NCI-H1105 treated with DMSO at 0.1 percent for 48 hours (cell line): Measurements from ENCODE around the gene HSH2D.
"Not testable (repeated sequence)": the region's sequence is repeated elsewhere in the genome, so short reads cannot be mapped to it uniquely, and the experiment has no call there.

Source experiments
- DNase-seq: peaks from one replicate; lab custom pipeline; 2025; lab: John Stamatoyannopoulos, UW

HSH2D gene

DNA sequence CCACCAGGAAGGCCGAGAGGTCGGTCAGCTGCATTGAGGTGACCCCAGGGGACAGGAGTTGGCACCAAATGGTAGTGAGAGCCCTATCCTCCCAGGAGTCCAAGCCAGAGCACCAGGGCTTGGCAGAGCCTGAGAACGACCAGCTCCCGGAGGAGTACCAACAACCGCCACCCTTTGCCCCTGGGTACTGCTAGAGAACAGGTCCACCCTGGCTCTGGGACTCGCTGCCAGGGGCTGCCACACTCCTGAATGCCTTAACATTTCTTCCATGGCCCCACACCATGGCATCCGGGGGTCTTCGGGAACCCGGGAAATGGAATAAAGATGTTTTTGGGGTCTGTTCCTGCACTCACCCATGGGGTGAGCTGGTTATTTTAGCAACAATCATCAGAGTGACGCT lies 14.1 kb downstream of the HSH2D start:
- DNase-seq, result no peak

DNA sequence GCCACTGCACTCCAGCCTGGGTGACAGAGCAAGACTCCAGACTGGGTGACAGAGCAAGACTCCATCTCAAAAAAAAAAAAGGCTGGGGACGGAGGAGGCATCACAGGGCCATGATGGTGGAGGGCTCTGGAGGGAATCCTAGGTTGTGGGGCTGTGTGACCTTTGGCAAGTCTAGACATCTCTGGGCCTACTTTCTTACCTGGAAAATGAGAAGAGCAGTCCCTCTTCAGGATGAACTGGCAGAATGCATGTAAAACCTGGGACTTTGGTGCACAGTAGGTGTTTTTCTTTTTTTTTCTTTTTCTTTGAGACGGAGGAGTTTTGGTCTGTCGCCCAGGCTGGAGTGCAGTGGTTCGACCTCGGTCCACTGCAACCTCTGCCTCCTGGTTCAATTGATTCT lies 16.2 kb downstream of the HSH2D start:
- no peak for DNase-seq

DNA sequence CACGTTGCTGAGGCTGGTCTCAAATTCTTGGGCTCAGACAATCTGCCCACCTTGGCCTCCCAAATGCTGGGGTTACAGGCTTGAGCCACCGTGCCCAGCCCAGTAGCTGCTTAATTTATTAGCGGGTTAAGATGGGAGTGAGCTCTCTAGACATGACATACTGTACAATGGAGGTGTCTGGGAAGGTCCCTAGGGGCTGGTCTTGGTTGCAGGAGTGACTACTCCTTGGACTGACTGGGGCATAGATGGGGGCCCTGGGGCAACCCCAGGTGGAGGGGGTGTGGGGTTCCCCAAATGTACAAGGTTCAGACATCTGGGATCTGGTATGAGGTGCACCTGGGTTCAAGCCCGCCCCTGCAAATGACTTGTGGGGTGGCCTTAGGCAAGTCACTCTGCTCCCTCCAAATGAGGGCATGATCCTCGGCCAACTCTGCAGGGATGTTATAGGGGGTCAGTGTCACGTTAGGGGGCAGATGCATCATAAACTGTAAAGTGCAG lies 17.0 kb downstream of the HSH2D start:
- DNase-seq, result no peak

DNA sequence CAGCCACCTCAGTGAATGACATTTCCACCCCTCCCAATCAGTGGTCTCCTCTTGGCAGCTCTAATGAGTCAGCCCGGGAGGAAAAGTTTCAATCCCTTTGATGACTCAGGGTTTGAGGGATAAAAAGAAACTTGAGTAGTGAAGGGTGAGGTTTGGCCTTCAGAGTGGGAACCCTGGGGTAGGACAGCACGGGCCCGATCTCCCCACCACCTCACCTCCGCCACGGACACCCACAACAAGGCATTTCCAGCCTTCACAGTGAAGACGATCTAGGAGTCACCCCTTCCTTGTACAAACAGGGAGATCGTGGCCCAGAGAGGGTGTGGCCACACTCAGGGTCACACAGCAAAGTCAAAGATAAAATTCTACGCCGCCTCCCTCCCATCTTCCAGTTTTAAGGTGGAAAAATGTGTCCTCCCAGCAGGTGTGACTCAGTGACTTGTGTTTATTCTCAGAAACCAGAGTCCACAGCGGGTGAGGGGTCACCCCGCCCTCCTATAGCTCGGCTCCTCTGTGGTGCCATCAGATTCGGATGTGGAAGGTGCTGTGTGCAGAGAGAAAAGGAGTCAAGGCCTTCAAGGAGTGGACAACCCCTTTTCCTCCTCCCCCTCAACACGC lies 17.6 kb downstream of the HSH2D start:
- DNase-seq, result no peak

DNA sequence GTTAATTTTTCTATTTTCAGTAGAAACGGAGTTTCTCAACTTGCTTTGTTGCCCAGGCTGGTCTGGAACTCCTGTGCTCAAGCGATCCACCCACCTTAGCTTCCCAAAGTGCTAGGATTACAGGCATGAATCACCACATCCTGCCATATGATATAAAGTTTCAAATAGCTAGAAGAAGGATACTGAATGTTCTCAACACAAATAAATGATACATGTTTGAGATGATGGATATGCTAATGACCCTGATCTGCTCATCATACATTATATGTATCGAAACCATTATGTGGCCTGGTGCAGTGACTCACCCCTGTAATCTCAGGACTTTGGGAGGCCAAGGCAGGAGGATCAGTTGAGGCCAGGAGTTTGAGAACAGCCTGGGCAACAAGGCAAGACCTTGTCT lies 18.4 kb downstream of the HSH2D start:
- DNase-seq, result no peak

DNA sequence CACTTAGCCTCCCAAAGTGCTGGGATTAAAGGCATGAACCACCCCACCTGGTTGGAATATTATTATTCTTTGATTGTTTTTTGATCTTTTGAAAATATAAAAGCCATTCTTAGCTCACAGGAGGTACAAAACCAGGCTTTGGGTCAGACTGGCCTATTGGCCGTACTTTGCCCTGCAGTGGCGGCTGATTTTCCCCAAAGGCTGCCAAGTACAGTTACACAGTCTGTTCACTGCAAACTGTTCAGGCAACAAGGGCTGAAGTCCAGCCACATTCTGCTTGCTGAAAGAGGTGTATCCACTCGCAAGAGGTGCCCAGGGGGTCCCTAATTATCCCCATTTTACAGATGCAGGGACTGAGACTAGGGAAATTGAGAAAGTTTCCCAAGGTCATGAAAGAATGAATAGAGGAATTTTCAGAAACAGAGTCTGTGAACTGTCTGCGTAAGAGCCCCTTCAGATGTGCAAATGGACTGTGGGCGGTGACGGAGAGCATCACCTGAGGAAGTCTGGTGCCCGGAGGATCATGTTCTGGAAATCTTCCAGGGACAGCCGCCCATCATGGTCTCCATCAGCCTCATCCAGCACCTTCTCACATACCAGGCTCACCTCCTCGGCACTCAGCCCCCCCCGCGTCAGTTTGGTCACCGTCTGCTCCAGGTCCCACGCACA lies 20.9 kb downstream of the HSH2D start:
- DNase-seq, result no peak

DNA sequence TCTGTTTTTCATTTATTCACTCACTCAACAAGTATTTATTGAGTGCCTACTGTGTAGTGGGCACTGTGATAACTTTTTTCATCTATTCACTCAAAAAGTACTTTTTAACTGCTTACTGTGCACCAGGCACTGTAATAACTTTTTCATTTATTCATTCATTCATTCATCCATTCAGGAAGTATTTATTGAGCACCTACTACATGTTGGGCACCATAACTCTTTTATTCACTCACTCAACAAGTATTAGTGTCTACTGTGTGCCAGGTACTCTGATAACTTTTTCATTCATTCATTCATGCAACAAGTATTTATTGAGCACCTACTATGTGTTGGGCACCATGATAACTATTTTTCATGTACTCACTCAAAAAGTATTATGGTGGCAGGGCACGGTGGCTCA lies 22.9 kb downstream of the HSH2D start:
- DNase-seq, result no peak

DNA sequence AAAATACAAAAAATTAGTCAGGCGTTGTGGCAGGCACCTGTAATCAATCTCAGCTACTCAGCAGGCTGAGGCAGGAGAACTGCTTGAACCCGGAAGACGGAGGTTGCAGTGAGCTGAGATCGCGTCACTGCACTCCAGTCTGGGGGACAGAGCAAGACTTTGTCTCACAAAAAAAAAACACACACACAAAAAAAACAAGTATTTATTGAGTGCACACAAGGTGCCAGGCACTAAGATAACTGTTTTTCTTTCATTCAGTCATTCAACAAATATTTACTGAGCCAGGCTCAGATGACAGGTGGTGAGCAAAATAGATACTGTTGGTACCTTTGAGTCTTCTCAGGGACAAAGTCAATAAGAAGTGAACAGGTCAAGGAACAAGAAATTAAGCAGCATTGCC lies 23.6 kb downstream of the HSH2D start:
- DNase-seq, result no peak

DNA sequence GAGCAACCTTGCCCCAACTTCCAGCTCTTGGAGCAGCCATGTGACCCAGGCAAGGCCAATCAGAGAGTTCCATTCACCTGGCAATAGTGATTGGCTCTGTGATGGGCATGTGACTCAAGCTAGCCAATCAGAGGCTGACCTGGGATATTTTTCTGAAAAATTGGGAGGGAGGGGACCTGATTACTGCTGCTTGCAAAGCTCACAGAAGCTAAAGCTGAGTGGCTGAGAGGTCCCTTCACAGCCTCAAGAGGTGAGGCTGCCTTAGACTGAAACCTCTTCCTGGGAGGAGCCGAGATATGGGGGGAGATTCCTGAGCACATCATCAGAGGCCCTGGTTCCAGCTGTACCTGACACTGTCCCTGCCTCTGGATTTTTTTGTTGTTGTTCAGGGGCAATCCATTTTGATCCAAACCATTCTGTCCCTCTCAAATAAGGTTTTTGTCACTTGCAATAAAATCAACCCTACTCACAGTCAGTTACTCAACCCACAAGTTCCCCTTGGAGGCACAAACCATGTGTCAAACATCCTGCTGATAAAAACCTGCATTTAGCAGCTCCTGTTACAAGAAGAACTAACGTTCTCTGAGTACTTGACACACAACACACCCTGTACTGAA lies 25.1 kb downstream of the HSH2D start:
- no peak for DNase-seq

DNA sequence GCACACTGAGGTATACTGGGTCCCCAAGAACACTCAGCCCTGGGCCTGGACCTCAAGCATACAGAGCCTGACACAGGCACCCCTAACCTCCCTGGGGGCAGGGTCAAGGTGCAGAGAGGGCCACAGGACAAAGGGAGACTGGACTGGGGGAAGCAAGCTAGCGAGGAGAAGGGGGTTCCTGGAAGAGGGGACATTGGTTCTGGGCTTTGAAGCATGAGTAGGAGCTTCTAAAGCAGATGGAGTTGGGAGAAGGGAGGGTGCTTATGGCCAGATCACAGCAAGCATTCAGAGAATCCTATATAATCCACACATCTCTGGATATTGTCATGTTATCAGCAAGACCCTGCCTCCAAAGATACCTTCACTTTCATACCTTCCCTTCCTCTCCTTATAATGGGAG lies 26.6 kb downstream of the HSH2D start:
- no peak for DNase-seq

DNA sequence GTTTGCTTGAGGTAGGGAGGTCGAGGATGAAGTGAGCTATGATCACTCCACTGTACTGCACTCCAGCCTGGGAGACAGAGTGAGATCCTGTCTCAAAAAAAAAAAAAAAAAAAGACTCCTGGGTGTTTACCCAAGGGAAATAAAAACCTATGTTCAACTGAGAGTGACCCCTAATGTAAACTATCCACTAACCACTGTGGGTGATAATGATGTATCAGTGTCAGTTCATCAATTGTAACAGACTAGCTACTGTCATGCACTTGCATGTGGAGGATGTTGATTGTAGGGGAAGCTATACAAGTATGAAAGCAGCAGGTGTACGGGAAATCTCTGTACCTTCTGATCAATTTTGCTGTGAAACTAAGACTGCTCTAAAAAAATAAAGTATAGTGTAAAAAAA lies 32.5 kb downstream of the HSH2D start:
- DNase-seq, result no peak

DNA sequence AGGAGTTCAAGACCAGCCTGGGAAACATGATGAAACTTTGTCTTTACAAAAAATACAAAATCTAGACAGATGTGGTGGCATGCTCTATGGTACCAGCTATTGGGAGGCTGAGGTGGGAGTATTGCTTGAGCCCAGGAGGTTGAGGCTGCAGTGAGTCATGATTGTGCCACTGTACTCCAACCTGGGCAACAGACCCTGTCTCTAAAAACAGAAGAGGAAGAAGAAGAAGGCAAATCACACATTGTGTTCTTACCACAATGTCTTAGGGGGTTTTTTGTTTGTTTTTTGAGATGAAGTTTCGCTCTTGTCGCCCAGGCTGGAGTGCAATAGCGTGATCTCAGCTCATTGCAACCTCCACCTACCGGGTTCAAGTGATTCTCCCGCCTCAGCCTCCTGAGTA lies 35.4 kb downstream of the HSH2D start:
- DNase-seq, result not testable (repeated sequence)

DNA sequence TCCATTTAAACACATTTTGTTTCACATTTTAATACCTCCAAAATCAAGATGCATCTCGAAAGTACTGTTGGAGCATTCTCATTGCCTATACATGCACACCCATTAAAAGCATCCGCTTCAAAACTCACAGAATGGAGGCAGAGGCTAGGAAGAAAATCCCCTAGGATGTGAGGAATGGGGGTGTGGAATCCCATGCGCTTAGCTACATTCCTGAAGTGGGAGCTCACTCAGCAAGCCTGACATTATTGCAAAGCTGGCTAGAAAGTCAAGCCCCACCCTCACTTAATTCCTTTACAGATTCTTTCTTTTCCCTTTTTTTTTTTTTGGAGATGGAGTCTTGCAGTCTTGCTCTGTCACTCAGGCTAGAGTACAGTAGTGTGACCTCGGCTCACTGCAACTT lies 37.1 kb downstream of the HSH2D start:
- no peak for DNase-seq

DNA sequence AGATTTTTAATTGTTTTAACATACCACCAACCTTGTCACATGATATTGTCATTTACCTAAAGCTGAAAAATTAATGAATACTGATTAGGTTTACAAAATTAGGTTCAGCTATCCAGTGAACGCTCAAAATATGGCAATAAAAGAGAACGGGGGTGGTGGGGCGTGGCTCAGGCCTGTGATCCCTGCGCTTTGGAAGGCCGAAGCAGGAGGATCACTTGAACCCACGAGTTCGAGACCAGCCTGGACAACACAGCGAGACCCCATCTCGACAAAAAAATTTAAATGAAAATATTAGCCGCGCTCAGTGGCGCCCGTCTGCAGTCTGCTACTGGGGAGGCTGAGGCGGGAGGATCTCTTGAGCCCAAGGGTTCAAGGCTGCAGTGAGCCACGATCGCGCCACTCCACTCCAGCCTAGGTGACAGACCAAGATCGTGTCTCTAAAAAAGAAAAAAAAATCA lies 41.2 kb downstream of the HSH2D start:
- no peak for DNase-seq

DNA sequence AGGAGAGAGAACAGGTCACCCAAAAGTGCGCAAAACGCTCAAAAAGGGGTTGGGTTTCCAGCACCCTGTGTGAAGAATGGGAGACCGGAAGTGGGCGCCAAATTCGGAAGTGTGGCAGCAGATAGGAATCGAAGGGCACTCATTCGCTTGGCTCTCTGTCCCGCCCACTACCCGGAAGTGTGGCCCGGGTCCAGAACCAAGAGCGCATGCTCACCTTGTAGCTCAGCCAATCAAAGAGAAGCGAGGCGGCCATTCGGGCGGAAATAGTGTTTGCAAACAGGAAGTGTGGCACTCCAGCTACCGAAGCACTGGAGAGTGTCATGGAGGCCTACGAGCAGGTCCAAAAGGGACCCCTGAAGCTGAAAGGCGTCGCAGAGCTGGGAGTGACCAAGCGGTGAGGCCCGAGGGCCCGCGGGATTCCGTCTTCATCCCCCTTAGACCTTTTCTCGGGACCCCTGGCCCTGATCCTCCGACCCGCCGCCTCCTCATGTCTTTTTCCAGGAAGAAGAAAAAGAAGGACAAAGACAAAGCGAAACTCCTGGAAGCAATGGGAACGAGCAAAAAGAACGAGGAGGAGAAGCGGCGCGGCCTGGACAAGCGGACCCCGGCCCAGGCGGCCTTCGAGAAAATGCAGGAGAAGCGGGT lies 41.8 kb downstream of the HSH2D start, which contains the start of gene FAM32A:
Gene FAM32A, plus strand, starts transcription at position 288 of the 645 bp plus-strand sequence. Its CDS starts 33 bp downstream, at position 321.
- peak; percentile 99 for DNase-seq

DNA sequence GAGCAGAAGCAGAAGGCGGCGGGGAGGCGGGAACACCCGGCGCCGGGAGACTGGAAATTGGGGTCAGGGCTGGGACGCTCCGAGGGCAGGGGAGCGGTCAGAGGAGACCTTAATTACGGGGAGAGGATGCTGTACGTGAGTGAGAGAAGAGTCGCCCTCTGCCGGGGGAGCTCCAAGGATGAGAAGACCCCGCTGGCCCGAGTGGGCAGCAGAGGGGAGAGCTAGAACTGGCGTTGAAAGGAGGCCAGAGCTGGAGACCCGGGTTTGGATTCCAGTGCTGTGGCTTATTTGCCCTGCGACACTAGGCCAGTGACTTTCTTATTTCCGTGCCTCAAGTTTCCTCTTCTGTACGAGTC lies 42.3 kb downstream of the HSH2D start:
- DNase-seq, result peak; percentile 44

DNA sequence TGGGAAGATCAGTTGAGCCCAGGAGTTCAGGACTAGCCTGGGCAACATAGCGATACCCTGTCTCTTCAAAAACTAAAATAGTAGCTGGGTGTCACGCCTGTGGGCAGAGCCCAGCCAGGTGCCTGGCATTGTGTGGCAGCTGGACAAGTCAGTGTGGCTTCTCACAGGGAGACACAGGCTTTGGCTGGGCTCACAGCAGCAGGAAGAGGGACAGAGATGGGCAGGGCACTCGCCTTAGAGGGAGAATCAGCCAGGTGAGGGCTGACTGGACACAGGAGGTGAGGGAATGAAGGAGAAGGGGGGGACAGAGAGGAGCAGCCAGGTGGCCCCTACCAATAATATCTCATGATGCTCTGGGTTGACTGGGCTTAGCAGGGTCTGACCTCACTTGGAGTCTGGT lies 45.0 kb downstream of the HSH2D start:
- no peak for DNase-seq

DNA sequence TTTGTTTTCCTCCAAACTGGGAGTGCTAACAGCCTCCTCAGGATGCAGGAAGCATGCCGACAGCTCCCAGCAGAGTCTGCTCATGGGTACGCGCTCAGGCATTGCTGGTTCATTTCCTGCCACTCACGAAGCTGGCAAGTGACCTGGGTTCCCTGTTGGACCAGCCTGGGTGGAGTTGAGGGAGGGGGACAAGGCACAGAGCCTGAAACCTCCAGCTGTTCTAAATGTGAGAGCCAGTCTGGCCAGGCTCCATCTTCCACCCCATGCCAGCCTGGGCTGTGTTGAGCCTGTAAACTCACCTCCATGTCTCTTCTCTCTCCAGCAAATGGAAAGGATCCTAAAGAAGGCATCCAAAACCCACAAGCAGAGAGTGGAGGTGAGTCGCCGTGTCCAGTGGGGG lies 46.7 kb downstream of the HSH2D start:
- no peak for DNase-seq

DNA sequence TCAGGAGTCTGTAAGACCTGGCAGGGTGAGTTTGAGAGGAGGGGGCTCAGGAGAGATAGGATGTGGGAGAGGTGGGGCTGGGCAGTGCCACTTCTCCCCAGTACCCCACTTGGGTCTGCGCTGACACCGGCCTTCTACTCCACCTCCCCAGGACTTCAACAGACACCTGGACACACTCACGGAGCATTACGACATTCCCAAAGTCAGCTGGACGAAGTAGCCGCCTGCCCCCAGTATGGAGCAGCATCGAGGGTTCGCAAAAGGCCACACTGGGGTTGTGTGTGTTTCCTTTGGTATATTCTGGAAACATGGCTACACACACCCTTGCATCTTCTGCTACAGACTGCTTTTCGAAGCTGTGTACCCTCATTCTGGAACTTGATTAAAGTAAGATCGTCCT lies 47.3 kb downstream of the HSH2D start:
- no peak for DNase-seq

DNA sequence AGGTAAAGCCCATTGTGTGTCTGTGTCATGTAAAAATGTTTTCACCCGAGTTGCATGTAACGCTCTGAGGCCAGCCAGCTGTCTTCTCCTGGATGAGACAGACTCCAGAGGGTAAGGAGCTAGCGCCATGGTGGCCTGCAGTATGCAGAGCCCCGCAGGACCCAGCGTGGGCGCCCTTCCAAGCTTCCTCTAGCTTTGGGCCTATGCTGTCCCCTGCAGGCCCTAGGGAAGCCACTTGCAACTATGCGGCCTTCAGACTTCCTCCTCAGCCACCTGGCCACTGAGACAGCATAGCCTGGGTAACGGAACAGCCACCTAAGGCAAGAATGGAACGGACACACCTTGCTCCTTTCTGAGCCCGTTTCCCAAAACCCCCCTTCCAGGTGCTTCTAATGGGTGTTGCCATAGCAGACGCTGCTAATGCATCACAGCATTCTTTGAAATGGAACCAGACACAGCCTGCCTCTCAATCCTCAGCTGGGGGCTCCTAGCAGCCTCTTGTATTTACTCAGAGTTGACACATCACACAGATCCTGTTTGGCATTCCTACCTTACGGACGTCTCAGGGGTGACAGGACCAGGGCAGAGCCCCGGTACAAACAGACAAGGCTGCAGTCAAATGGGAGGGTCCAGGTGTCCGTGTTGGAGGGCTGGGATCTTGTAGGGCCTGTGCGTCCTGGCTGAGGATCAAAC lies 47.9 kb downstream of the HSH2D start:
- DNase-seq, result no peak

DNA sequence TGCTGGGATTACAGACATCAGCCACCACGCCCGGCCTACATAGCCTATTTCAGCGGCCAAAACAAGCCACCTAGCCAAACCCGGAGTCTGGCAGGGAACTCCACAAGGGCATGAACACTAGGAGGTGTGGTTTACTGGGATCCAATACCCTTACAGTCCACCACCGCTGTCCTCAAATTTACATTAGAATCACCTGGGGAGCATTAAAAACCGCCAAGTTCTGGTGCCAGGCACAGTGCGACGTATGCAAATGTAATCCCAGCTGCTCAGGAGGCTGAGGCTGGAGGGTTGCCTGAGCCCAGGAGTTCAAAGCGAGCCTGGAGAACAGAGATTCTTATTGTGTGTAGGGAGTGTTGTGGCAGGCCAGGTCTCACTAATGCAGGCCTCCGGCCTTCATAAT lies 50.0 kb downstream of the HSH2D start:
- no peak for DNase-seq

DNA sequence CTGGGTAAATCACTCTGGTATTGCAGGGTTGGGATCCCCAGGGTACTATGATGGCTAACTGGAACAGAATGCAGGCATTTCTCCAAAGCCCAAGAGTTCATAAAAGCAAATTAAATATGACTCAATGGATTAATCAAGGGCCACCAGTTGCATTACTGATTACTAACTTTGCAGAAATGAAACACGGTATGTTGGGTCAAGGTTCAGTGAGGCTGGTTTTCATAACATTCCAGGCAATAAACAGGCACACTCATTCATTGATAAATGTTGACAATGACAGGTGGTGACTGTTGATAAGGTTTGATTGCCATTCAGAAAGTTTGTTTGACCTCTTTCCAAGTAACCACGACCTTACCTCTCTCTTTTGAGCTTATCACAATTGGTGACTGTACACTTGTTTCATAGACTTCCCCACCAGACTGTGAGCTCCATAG lies 53.7 kb downstream of the HSH2D start:
- DNase-seq, result no peak
